HepG2 (cell line): ENCODE data around the gene BIRC2. TPM values are rescaled to one million over a fixed set of nuclear protein-coding genes. Genes with fewer than 3 reads are reported as not detected.

ENCODE experiments used
- ARNT ChIP-seq: fragments of 450-650 bp; IDR thresholded peaks from 2 replicates; pipeline ENCODE4 v1.6.1; 2017
- ASH2L ChIP-seq: fragments of 300-600, 200-600 bp; sonication (generic); IDR thresholded peaks from 2 replicates; pipeline ENCODE4 v1.7.0; 2017; ENCODE audit warnings: low read depth, mild to moderate bottlenecking, moderate library complexity, mixed read lengths, low read length; ENCODE audit not compliant: insufficient read length
- CEBPB ChIP-seq: IDR thresholded peaks from 2 replicates; pipeline ENCODE4 v1.6.1; 2011; ENCODE audit warnings: low read depth, low read length, improper control_type of control experiment, borderline replicate concordance
- KDM5A ChIP-seq: fragments of 200-600 bp; sonication (generic); IDR thresholded peaks from 2 replicates; pipeline ENCODE4 v1.7.0; 2018; ENCODE audit warnings: antibody characterized with exemption, mild to moderate bottlenecking, low read length, borderline replicate concordance
- MED8 ChIP-seq: sonication (generic); formaldehyde crosslinking; IDR thresholded peaks from 2 replicates; pipeline ENCODE4 v1.8.1; 2023; ENCODE audit warnings: mild to moderate bottlenecking, missing genetic modification reagents; ENCODE audit not compliant: insufficient replicate concordance
- NCOA2 ChIP-seq: sonication (generic); formaldehyde crosslinking; IDR thresholded peaks from 2 replicates; pipeline ENCODE4 v1.8.0; 2022; ENCODE audit warnings: inconsistent platforms
- PHF5A ChIP-seq: IDR thresholded peaks from one replicate; pipeline ENCODE4 v1.6.1; 2018; ENCODE audit warnings: low read depth, missing genetic modification reagents; ENCODE audit not compliant: unreplicated experiment
- PITX1 ChIP-seq: sonication (generic); formaldehyde crosslinking; IDR thresholded peaks from 2 replicates; pipeline ENCODE4 v1.5.1; 2020; ENCODE audit warnings: mild to moderate bottlenecking, missing genetic modification reagents
- PPARG ChIP-seq: conservative IDR thresholded peaks from 2 replicates; pipeline ENCODE4 v1.6.1; 2016; ENCODE audit warnings: missing biosample characterization, missing genetic modification reagents
- RBM39 ChIP-seq: fragments of 200-400 bp; formaldehyde crosslinking; IDR thresholded peaks from one replicate; pipeline ENCODE4 v1.6.1; 2018; ENCODE audit warnings: antibody characterized with exemption, mild to moderate bottlenecking, low read depth, low read length; ENCODE audit not compliant: poor library complexity, severe bottlenecking
- SETDB1 ChIP-seq: sonication (generic); formaldehyde crosslinking; IDR thresholded peaks from 2 replicates; pipeline ENCODE4 v1.5.1; 2020; ENCODE audit warnings: missing genetic modification reagents, mild to moderate bottlenecking, borderline replicate concordance
- TARDBP ChIP-seq: sonication (generic); formaldehyde crosslinking; IDR thresholded peaks from 2 replicates; pipeline ENCODE4 v1.8.0; 2022; ENCODE audit warnings: mild to moderate bottlenecking, missing genetic modification reagents
- polyA plus RNA-seq, 8 experiments: library from polyadenylated mRNA; depleted of rRNA in 3 of 8; stranded (reverse) in 7 of 8; unstranded in 1 of 8; fragments of >200 nt; fragmentation: Illumina TruSeq in 4 of 8; extraction: Trizol in 4 of 8; gene quantifications; 2 replicates each; pipeline versions ENCODE4 v1.2.1 to v1.2.3, GENCODE V29; 2011 to 2016; ENCODE audit warnings: low read depth in 4 of 8, missing spikeins in 1 of 8, mixed read lengths in 1 of 8; ENCODE audit not compliant: insufficient read depth in 1 of 8
- total RNA-seq, 5 experiments: library from RNA; depleted of rRNA; stranded (reverse); fragments of >200 nt; fragmentation: Illumina TruSeq; extraction: Trizol; gene quantifications; 2 replicates each; pipeline ENCODE4 v1.2.3, GENCODE V29; 2016; ENCODE audit warnings: low read depth in 1 of 5
- TF ChIP-seq, protein P1 (sequence below): IDR thresholded peaks from 2 replicates; pipeline ENCODE4 v1.6.1; 2012; ENCODE audit warnings: low read length, improper control_type of control experiment
- TF ChIP-seq, protein P2 (sequence below): sonication (generic); formaldehyde crosslinking; IDR thresholded peaks from 2 replicates; pipeline ENCODE4 v1.5.0; 2020; ENCODE audit warnings: mild to moderate bottlenecking, low read depth, missing genetic modification reagents, borderline replicate concordance
- TF ChIP-seq, protein P3 (sequence below): sonication (generic); formaldehyde crosslinking; IDR thresholded peaks from 2 replicates; pipeline ENCODE4 v1.8.1; 2023; ENCODE audit warnings: mild to moderate bottlenecking, moderate library complexity, missing genetic modification reagents
- TF ChIP-seq, protein P4 (sequence below): sonication (generic); formaldehyde crosslinking; IDR thresholded peaks from 2 replicates; pipeline ENCODE4 v1.8.0; 2022; ENCODE audit warnings: missing genetic modification reagents, mild to moderate bottlenecking, inconsistent platforms, borderline replicate concordance
- TF ChIP-seq, protein P5 (sequence below): sonication (generic); formaldehyde crosslinking; IDR thresholded peaks from 2 replicates; pipeline ENCODE4 v1.9.0; 2021; ENCODE audit warnings: missing genetic modification reagents, borderline replicate concordance
- TF ChIP-seq, protein P6 (sequence below): sonication (generic); formaldehyde crosslinking; IDR thresholded peaks from 2 replicates; pipeline ENCODE4 v1.8.1; 2023; ENCODE audit warnings: missing genetic modification reagents, inconsistent platforms, borderline replicate concordance

BIRC2 gene
- total and polyA plus RNA-seq, 2 of the 13 experiments (the other 11 are each of a cell fraction or from before 2014, with no cell fraction given), result 61.7 to 62.2 TPM

DNA sequence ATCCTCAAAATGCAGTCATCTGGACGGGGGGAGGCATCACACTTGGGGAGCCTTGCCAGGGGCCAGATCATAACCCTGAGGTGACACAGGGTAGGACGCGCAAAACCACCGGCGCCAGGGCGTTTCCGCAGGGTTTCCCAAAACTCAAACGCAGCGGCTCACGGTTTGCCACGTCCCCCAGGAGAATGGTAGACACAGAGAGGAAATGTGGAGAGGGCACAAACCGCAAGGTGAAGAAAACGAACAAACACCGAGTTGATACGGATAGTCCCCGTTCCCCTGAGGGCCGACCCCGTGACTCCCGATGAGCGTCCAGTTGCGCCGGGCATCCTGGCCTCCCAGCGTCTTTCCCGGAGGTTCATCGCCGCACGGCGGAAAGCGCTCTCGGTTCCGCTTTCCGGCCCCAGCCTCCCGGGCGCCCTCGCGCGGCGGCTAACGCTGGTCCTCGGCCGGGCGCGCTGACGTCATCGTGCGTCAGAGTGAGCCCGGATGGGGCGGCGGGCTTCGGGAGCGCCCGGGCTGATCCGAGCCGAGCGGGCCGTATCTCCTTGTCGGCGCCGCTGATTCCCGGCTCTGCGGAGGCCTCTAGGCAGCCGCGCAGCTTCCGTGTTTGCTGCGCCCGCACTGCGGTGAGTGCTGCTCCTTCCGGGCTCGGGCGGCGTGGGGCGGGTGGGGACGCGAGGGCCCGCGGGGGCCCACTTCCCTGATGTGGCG lies at the start of gene BIRC2 (continued):
- TF ChIP-seq, protein P1, sequence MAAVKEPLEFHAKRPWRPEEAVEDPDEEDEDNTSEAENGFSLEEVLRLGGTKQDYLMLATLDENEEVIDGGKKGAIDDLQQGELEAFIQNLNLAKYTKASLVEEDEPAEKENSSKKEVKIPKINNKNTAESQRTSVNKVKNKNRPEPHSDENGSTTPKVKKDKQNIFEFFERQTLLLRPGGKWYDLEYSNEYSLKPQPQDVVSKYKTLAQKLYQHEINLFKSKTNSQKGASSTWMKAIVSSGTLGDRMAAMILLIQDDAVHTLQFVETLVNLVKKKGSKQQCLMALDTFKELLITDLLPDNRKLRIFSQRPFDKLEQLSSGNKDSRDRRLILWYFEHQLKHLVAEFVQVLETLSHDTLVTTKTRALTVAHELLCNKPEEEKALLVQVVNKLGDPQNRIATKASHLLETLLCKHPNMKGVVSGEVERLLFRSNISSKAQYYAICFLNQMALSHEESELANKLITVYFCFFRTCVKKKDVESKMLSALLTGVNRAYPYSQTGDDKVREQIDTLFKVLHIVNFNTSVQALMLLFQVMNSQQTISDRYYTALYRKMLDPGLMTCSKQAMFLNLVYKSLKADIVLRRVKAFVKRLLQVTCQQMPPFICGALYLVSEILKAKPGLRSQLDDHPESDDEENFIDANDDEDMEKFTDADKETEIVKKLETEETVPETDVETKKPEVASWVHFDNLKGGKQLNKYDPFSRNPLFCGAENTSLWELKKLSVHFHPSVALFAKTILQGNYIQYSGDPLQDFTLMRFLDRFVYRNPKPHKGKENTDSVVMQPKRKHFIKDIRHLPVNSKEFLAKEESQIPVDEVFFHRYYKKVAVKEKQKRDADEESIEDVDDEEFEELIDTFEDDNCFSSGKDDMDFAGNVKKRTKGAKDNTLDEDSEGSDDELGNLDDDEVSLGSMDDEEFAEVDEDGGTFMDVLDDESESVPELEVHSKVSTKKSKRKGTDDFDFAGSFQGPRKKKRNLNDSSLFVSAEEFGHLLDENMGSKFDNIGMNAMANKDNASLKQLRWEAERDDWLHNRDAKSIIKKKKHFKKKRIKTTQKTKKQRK, result no peak
- TF ChIP-seq, protein P2, sequence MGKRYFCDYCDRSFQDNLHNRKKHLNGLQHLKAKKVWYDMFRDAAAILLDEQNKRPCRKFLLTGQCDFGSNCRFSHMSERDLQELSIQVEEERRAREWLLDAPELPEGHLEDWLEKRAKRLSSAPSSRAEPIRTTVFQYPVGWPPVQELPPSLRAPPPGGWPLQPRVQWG (CRISPR knock-in tag), result 0 out of 2 replicates have a peak, but pooled peaks have one; percentile 28
- peak; percentile 96 for TF ChIP-seq RBM39
- no peak for TF ChIP-seq ARNT
- no peak for TF ChIP-seq SETDB1 (CRISPR knock-in tag)
- TF ChIP-seq PHF5A (CRISPR knock-in tag), result peak; percentile 49
- TF ChIP-seq TARDBP (CRISPR knock-in tag), result peak; percentile 78
- no peak; the same call in 1 of the 2 replicates for TF ChIP-seq NCOA2 (CRISPR knock-in tag)
- TF ChIP-seq CEBPB, result no peak
- TF ChIP-seq, protein P3, sequence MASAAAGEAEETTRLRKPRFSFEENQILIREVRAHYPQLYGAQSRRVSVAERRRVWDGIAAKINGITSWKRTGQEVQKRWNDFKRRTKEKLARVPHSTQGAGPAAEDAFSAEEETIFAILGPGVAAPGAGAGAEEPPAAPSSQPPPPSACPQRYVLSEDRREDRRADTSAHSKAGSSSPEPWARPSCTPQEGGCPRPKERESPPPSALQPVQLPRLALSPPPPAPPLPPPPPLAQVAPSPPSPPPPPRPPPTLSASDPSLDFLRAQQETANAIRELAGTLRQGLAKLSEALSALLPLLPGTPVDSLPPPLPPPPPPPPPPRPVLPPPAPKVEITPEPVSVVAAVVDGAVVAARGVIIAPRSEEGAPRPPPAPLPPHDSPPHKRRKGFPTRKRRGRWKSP, result peak; percentile 98
- TF ChIP-seq, protein P4, sequence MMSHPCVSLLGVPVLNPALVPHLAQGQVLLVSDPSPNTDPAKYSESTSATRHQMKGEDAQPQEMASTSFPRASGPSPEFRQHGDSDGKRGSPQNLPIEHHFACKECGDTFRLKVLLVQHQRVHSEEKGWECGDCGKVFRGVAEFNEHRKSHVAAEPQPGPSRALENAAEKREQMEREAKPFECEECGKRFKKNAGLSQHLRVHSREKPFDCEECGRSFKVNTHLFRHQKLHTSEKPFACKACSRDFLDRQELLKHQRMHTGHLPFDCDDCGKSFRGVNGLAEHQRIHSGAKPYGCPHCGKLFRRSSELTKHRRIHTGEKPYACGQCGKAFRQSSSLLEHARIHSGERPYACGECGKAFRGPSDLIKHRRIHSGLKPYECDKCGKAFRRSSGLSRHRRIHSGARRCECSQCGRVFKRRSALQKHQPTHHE (CRISPR knock-in tag), result peak; percentile 78; the same call in 1 of the 2 replicates
- TF ChIP-seq ASH2L, result peak; percentile 90
- peak; percentile 16; the same call in 1 of the 2 replicates for TF ChIP-seq PPARG
- TF ChIP-seq PITX1 (CRISPR knock-in tag), result no peak; the same call in 1 of the 2 replicates
- peak; percentile 49 for TF ChIP-seq MED8 (CRISPR knock-in tag)
- TF ChIP-seq, protein P5, sequence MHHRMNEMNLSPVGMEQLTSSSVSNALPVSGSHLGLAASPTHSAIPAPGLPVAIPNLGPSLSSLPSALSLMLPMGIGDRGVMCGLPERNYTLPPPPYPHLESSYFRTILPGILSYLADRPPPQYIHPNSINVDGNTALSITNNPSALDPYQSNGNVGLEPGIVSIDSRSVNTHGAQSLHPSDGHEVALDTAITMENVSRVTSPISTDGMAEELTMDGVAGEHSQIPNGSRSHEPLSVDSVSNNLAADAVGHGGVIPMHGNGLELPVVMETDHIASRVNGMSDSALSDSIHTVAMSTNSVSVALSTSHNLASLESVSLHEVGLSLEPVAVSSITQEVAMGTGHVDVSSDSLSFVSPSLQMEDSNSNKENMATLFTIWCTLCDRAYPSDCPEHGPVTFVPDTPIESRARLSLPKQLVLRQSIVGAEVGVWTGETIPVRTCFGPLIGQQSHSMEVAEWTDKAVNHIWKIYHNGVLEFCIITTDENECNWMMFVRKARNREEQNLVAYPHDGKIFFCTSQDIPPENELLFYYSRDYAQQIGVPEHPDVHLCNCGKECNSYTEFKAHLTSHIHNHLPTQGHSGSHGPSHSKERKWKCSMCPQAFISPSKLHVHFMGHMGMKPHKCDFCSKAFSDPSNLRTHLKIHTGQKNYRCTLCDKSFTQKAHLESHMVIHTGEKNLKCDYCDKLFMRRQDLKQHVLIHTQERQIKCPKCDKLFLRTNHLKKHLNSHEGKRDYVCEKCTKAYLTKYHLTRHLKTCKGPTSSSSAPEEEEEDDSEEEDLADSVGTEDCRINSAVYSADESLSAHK (CRISPR knock-in tag), result no peak; the same call in 1 of the 2 replicates
- TF ChIP-seq, protein P6, sequence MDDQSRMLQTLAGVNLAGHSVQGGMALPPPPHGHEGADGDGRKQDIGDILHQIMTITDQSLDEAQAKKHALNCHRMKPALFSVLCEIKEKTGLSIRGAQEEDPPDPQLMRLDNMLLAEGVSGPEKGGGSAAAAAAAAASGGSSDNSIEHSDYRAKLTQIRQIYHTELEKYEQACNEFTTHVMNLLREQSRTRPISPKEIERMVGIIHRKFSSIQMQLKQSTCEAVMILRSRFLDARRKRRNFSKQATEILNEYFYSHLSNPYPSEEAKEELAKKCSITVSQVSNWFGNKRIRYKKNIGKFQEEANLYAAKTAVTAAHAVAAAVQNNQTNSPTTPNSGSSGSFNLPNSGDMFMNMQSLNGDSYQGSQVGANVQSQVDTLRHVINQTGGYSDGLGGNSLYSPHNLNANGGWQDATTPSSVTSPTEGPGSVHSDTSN (CRISPR knock-in tag), result 0 out of 2 replicates have a peak, but pooled peaks have one; percentile 40
- TF ChIP-seq KDM5A, result no peak
